ENCODE data around the gene SLC6A5.

SLC6A5 gene

DNA sequence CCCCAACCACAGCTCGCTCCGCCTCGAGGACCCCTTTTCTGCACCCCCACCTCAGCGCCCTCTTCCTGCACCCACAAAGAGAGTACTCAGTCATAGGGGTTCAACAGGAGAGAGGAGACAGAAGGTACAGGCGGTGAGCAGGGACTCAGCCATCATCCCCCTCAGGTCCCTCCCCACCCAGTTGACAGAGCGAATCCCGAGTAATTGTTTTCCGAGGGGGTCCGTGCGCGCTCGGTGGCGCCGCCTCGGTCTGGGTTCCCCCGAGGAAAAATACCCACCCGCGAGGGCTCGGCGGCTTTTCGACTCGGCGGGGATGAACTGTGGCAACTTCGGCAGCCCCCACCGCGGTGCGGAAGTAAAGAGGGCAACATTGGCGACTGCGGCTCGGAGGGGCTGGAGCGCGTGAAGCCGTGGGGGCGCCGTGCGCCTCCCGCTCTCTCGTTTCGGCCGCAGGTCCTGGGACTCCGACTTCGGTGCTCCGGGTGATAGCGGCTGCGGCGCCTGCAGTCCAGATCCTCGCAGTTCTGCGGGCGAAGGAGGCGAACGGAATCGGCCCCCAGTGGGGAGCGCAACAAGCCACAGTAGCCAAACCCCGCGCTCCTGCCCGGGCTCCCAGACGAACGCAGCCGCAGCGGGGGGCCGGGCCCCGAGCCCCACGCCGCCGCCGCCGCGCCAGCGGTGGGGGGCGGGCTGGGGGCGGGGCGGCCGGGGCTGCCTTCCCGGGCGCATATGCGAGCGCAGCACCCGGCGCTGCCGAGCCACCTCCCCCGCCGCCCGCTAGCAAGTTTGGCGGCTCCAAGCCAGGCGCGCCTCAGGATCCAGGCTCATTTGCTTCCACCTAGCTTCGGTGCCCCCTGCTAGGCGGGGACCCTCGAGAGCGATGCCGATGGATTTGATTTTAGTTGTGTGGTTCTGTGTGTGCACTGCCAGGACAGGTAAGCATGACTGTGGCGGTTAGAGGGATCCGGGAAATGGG is 69.7 kb downstream of the SLC6A5 start, which contains the start of gene NELL1:
Gene NELL1, plus strand, starts transcription at position 743 of the 976 bp plus-strand sequence.
- no peak for DNase-seq (ENCODE audit: low read depth in 2 of 3, low spot score in 2 of 3)

DNA sequence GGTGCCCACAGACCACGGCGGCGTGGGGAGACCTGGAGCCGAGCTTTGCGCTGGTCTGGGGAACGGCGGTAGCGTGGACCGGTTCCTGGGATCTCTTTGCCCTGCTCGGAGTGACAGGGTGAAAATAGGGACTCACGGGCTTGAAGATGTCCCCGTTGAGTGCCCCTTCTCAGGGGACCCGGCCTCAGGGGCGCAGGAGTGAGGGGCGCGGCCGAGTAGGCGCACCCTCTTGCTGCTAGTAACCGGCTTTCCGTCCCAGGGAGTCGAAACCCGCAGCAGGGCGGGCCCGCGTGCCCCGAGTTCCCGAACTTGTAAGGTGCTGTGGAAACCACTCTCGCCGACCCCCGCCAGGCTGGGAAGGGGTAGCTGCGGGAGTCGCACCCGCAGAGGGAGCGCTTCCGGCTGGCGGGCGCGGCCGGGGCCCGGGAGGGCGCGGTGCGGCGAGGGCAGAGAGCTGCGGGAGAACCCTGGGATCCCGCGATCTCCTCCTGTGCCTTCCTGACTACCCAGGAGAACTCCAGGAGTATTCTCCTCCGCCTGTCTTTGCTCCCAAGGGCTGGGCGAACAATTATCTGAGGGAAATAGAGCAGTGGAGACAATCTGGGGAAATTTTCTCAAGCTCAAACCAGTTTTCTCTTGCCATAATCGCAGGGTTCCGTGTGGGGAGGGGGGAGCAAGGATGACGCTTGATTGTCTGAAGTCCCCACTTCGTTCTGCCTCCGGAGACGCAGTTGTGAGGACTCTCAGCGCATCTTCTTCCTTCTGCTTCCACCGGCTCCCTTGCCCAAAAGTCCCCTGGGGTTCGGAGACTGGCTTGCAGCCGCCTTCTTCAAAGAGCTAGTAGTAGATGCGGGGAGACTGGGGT is 70.6 kb downstream of the SLC6A5 start:
- no peak for DNase-seq (ENCODE audit: low read depth in 2 of 3, low spot score in 2 of 3)

DNA sequence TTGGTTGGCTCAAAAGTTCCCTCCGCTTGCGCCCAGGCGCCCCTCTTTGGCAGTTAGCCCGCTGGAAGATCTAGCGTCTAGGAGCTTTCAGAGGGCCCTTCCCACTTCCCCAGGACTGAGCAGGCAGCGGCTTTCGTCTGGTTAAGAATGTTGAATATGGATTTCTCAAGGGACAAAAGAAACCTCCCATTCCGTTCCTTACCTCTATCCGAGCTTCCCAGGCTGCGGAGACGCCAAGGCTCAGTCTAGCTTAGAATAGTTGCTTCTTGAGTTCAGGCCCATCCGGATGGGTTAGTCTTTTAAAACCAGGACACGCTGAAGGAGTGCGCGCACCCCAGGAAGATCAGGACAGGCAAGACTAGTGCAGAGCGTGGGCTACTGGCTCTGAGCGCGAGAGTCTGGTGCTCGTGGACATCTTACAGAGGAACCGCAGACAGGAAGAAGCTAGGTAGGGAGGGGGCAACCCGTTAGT is 71.6 kb downstream of the SLC6A5 start:
- no peak for DNase-seq (ENCODE audit: low read depth in 2 of 3, low spot score in 2 of 3)

DNA sequence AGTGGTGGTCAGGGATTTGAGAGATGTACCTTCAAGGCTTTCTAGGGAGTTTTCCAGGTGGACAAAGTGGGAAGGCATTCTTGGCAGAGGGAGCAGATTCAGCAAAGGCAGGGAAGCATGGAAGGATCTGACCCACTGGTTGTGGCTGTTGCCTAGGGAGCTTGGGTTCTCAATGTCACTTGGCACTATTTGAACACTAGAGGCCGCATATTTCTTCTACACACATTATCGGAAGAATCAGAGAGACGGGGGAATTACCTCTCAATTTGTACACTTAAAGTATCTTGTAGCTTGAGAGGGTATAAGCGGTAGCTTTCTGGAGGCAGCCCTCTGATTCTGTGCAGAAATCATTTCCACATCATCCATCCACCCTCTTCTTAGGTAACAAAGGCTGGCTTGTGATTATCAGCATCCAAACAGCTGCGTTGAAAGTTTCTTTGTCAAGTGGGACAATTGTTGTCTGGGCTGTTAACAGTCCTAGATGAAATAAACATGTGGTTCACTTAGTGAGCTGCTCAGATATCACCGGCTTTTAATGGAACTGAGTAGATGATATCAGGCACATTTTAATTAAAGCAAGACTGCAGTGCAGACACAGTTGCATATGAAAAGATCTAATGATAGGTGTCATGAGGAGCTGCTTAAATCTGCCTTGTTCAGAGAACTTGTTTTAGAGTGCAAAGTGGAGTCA is 72.6 kb downstream of the SLC6A5 start:
- no peak for DNase-seq (ENCODE audit: low read depth in 2 of 3, low spot score in 2 of 3)

DNA sequence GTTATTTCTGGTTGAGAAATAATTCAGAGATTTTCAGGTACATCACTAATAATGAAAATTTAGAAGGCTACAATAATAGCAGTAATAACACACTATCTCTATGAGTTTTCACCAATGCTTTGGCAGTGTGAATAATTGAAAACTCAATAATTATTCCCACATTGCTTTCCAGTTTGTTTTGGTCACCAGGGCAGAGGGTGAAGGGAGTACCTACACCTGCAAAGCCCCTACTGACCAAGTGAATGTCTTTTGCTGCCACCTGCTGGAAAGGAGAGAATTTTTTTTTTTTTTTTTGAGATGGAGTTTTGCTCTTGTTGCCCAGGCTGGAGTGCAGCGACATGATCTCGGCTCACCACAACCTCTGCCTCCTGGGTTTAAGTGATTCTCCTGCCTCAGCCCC is 73.2 kb downstream of the SLC6A5 start:
- DNase-seq (ENCODE audit: low read depth in 2 of 3, low spot score in 2 of 3) = no peak

DNA sequence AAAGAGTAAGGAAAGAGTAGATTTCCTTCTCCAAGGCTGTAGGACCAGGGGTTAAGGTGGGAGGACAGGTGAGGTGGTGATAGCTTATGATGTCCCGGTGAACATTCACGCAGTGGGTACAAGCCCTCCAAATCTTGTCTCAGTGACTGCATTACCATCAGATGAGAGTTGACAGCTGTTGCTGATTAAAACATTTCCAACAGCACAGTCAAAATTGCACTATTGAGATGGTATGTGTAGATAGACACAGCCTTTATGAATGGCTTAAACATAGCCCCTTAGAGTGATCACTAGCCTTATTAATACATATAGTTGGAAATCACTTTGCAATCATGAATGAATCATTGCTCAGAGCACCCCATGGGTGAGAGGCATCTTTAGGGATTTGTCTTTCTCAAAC is 77.2 kb downstream of the SLC6A5 start:
- no peak for DNase-seq (ENCODE audit: low read depth in 2 of 3, low spot score in 2 of 3)

DNA sequence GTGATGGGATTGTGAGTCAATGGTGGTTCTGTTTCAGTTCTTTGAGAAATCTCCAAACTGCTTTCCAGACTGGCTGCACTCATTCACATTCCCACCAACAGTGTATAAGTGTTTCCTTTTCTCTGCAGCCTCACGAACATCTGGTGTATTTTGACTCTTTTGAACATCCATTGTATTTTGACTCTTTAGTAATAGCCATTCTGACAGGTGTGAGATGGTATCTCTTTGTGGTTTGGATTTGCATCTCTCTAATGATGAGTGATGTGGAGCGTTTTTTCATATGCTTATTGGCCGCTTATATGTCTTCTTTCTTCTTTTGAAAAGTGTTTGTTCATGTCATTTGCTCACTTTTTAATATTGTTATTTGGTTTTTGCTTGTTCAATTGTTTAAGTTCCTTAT is 89.4 kb downstream of the SLC6A5 start:
- no peak for DNase-seq (ENCODE audit: low read depth in 2 of 3, low spot score in 2 of 3)

DNA sequence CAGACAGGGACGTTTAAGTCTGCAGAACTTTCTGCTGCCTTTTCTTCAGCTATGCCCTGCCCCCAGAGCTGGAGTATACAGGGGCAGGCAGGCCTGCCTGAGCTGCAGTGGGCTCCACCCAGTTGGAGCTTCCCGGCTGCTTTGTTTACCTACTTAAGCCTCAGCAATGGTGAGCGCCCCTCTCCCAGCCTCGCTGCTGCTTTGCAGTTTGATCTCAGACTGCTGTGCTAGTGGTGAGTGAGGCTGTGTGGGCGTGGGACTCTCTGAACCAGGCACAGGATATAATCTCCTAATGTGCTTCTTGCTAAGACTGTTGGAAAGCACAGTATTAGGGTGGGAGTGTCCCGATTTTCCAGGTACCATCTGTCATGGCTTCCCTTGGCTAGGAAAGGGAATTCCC is 108.5 kb downstream of the SLC6A5 start:
- no peak for DNase-seq (ENCODE audit: low read depth in 2 of 3, low spot score in 2 of 3)

Measured in activated CD8-positive, alpha-beta memory T cell treated with anti-CD3 and anti-CD28 coated beads for 48 hours (primary cell).